IMR-90 (cell line): ENCODE data around the gene LRCOL1. TPM values are rescaled to one million over a fixed set of nuclear protein-coding genes. Genes with fewer than 3 reads are reported as not detected.

ENCODE experiments used
- ATAC-seq: fragments of 200-7000 bp; cut with Tn5 transposase; 2 replicates; pipeline ENCODE4 v1.9.1; 2020; ENCODE audit warnings: low read depth, mild to moderate bottlenecking, moderate library complexity
- BruUV-seq: library from RNA; stranded (reverse); fragments of 400-500 nt; replicated peaks from 2 replicates; lab custom pipeline; 2021; lab: Mats Ljungman, UMichigan
- CTCF ChIA-PET: fragments of 300-600 bp; formaldehyde crosslinking; extraction: SDS; loops from one replicate; lab custom pipeline; 2021; ENCODE audit warnings: antibody characterized with exemption; lab: Yijun Ruan, JAX
- POLR2A ChIA-PET: fragments of 300-600 bp; sonication (Branson Sonifier 250); formaldehyde crosslinking; loops from one replicate; lab custom pipeline; 2022; ENCODE audit warnings: antibody characterized with exemption; ENCODE audit not compliant: unreplicated experiment; lab: Charles Lee
- DNase-seq: peaks from one replicate; pipeline ENCODE4 v3.0.0; 2013
- H2AFZ ChIP-seq: replicated peaks from 2 replicates; pipeline ENCODE3; 2013; ENCODE audit warnings: low read length, mild to moderate bottlenecking; ENCODE audit not compliant: poor library complexity
- H2AK5ac ChIP-seq: 2 replicates; pipeline ENCODE4 v1.6.1; 2013; ENCODE audit warnings: low read depth, low read length, inconsistent platforms
- H2AK9ac ChIP-seq: replicated peaks from 2 replicates; pipeline ENCODE3; 2013; ENCODE audit warnings: mild to moderate bottlenecking, low read depth, low read length, moderate library complexity; ENCODE audit not compliant: poor library complexity
- H2BK120ac ChIP-seq: 2 replicates; pipeline ENCODE4 v1.6.1; 2013; ENCODE audit warnings: low read depth, low read length, inconsistent platforms
- H2BK15ac ChIP-seq: 3 replicates; pipeline ENCODE4 v1.6.1; 2013; ENCODE audit warnings: low read depth, low read length, inconsistent platforms
- H2BK20ac ChIP-seq: 2 replicates; pipeline ENCODE4 v1.6.1; 2013; ENCODE audit warnings: low read depth, mild to moderate bottlenecking, inconsistent platforms, low read length, moderate library complexity
- H2BK5ac ChIP-seq: 2 replicates; pipeline ENCODE4 v1.6.1; 2013; ENCODE audit warnings: mild to moderate bottlenecking, low read depth, low read length, inconsistent platforms; ENCODE audit not compliant: poor library complexity, severe bottlenecking
- H3K14ac ChIP-seq: replicated peaks from 2 replicates; pipeline ENCODE4 v1.6.1; 2013; ENCODE audit warnings: low read depth, low read length, inconsistent platforms
- H3K18ac ChIP-seq: 2 replicates; pipeline ENCODE4 v1.6.1; 2013; ENCODE audit warnings: low read depth, low read length, control low read depth
- H3K23ac ChIP-seq: 2 replicates; pipeline ENCODE4 v1.6.1; 2013; ENCODE audit warnings: low read depth, low read length, inconsistent platforms
- H3K27ac ChIP-seq: 2 replicates; pipeline ENCODE4 v1.5.1; 2013; ENCODE audit warnings: mild to moderate bottlenecking, control low read depth, low read length; ENCODE audit not compliant: insufficient read depth
- H3K27me3 ChIP-seq: 2 replicates; pipeline ENCODE4 v1.6.1; 2013; ENCODE audit warnings: low read length; ENCODE audit not compliant: control insufficient read depth, insufficient read depth
- H3K36me3 ChIP-seq: 2 replicates; pipeline ENCODE4 v1.6.1; 2013; ENCODE audit warnings: low read length, mixed read lengths; ENCODE audit not compliant: control insufficient read depth, insufficient read depth
- H3K4ac ChIP-seq: 2 replicates; pipeline ENCODE4 v1.6.1; 2013; ENCODE audit warnings: low read depth, low read length, inconsistent platforms
- H3K4me1 ChIP-seq: 2 replicates; pipeline ENCODE4 v1.6.1; 2013; ENCODE audit warnings: low read length, mixed read lengths; ENCODE audit not compliant: control insufficient read depth, insufficient read depth
- H3K4me2 ChIP-seq: 2 replicates; pipeline ENCODE4 v1.6.1; 2013; ENCODE audit warnings: low read depth, mild to moderate bottlenecking, control low read depth, low read length, moderate library complexity
- H3K4me3 ChIP-seq: 2 replicates; pipeline ENCODE4 v1.5.1; 2013; ENCODE audit warnings: low read depth, mild to moderate bottlenecking, control low read depth, low read length, moderate library complexity; ENCODE audit not compliant: insufficient read depth
- H3K56ac ChIP-seq: 2 replicates; pipeline ENCODE4 v1.6.1; 2013; ENCODE audit warnings: low read length, inconsistent platforms; ENCODE audit not compliant: insufficient read depth; ENCODE audit errors: extremely low read depth
- H3K79me1 ChIP-seq, 2 experiments: 2 replicates each; pipeline ENCODE4 v1.6.1; 2013; ENCODE audit warnings: low read length in 2 of 2, inconsistent platforms in 1 of 2, low read depth in 1 of 2
- H3K9ac ChIP-seq: 2 replicates; pipeline ENCODE4 v1.6.1; 2013; ENCODE audit warnings: low read depth, low read length, control low read depth
- H3K9me1 ChIP-seq: 2 replicates; pipeline ENCODE4 v1.6.1; 2013; ENCODE audit warnings: low read length, inconsistent platforms; ENCODE audit not compliant: insufficient read depth
- H3K9me3 ChIP-seq: 2 replicates; pipeline ENCODE4 v1.6.1; 2013; ENCODE audit warnings: low read length; ENCODE audit not compliant: control insufficient read depth, insufficient read depth
- H4K20me1 ChIP-seq: 2 replicates; pipeline ENCODE4 v1.6.1; 2013; ENCODE audit warnings: low read length, inconsistent platforms; ENCODE audit not compliant: insufficient read depth
- H4K5ac ChIP-seq: 2 replicates; pipeline ENCODE4 v1.6.1; 2013; ENCODE audit warnings: mild to moderate bottlenecking, low read depth, low read length, control low read depth
- H4K8ac ChIP-seq, 2 experiments: 2 replicates each; pipeline ENCODE4 v1.6.1; 2013; ENCODE audit warnings: low read depth in 2 of 2, low read length in 2 of 2, control low read depth in 1 of 2, inconsistent platforms in 1 of 2
- H4K91ac ChIP-seq: 2 replicates; pipeline ENCODE4 v1.6.1; 2013; ENCODE audit warnings: low read depth, low read length, inconsistent platforms; ENCODE audit not compliant: insufficient read depth
- BHLHE40 ChIP-seq: fragments of 150-350 bp; IDR thresholded peaks from 2 replicates; pipeline ENCODE4 v1.6.1; 2016; ENCODE audit warnings: mild to moderate bottlenecking, low read depth, low read length
- CEBPB ChIP-seq: IDR thresholded peaks from 2 replicates; pipeline ENCODE4 v1.6.1; 2012; ENCODE audit warnings: low read depth, low read length, improper control_type of control experiment
- CHD1 ChIP-seq: IDR thresholded peaks from 2 replicates; pipeline ENCODE4 v1.6.1; 2012; ENCODE audit warnings: low read depth, low read length, improper control_type of control experiment
- FOS ChIP-seq: fragments of 150-350 bp; IDR thresholded peaks from 2 replicates; pipeline ENCODE4 v1.6.1; 2016; ENCODE audit warnings: low read depth, low read length
- MAFK ChIP-seq: IDR thresholded peaks from 2 replicates; pipeline ENCODE4 v1.6.1; 2012; ENCODE audit warnings: low read depth, low read length, improper control_type of control experiment
- MAZ ChIP-seq: IDR thresholded peaks from 2 replicates; pipeline ENCODE4 v1.6.1; 2012; ENCODE audit warnings: low read depth, mild to moderate bottlenecking, low read length, improper control_type of control experiment, moderate library complexity, borderline replicate concordance
- MXI1 ChIP-seq: IDR thresholded peaks from 2 replicates; pipeline ENCODE4 v1.6.1; 2012; ENCODE audit warnings: low read depth, mild to moderate bottlenecking, low read length, moderate library complexity, borderline replicate concordance
- NFE2L2 ChIP-seq: fragments of 150-350 bp; IDR thresholded peaks from 2 replicates; pipeline ENCODE4 v1.6.1; 2016; ENCODE audit warnings: low read depth, mild to moderate bottlenecking, low read length
- POLR2A ChIP-seq: IDR thresholded peaks from 2 replicates; pipeline ENCODE4 v1.6.1; 2012; ENCODE audit warnings: mild to moderate bottlenecking, low read depth, low read length
- RAD21 ChIP-seq: IDR thresholded peaks from 2 replicates; pipeline ENCODE4 v1.6.1; 2012; ENCODE audit warnings: low read length, improper control_type of control experiment
- RCOR1 ChIP-seq: IDR thresholded peaks from 2 replicates; pipeline ENCODE4 v1.6.1; 2012; ENCODE audit warnings: mild to moderate bottlenecking, low read length, improper control_type of control experiment; ENCODE audit not compliant: insufficient replicate concordance
- RFX5 ChIP-seq: IDR thresholded peaks from 2 replicates; pipeline ENCODE4 v1.8.0; 2012; ENCODE audit warnings: low read depth, mild to moderate bottlenecking, low read length, moderate library complexity
- SMC3 ChIP-seq: fragments of 150-350 bp; IDR thresholded peaks from 2 replicates; pipeline ENCODE4 v1.6.1; 2016; ENCODE audit warnings: low read depth, mild to moderate bottlenecking, antibody characterized with exemption, low read length, moderate library complexity
- WGBS, 2 experiments: methylation state at CpG; one replicate each; pipeline versions ENCODE4 v1.1.5 to v1.1.7; 2013; ENCODE audit warnings: missing lambda C conversion rate in 2 of 2; ENCODE audit not compliant: insufficient read length in 1 of 2; ENCODE audit errors: extremely low coverage in 2 of 2; 5-methylcytosine and 5-hydroxymethylcytosine counted together
- dilution Hi-C: fragments of 300-500 bp; cut with HindIII; formaldehyde crosslinking; loops from one replicate; pipeline ENCODE4 v1.14.3; 2018; ENCODE audit warnings: low sequenced_read_pairs; ENCODE audit not compliant: unreplicated experiment
- in situ Hi-C: fragments of 300-500 bp; cut with MboI; formaldehyde crosslinking; loops from 3 replicates; pipeline ENCODE4 v1.14.3; 2019; ENCODE audit warnings: low sequenced_read_pairs, inconsistent platforms, mixed read lengths
- intact Hi-C: fragments of 100-400 bp; cut with micrococcal nuclease; formaldehyde crosslinking; loops from 2 replicates; pipeline ENCODE4 v1.10.0; 2022
- polyA plus RNA-seq, 3 experiments: library from polyadenylated mRNA; depleted of rRNA; stranded (reverse); fragments of >200 nt; gene quantifications; 2 replicates each; pipeline ENCODE4 v1.2.3, GENCODE V29; 2012; ENCODE audit warnings: low replicate concordance in 1 of 3
- total RNA-seq: library from RNA; depleted of rRNA; stranded (reverse); fragments of >200 nt; gene quantifications from 2 replicates; pipeline ENCODE4 v1.2.3, GENCODE V29; 2012
- TF ChIP-seq, protein P1 (sequence below): fragments of 150-350 bp; IDR thresholded peaks from 2 replicates; pipeline ENCODE4 v1.6.1; 2017; ENCODE audit warnings: mild to moderate bottlenecking, antibody characterized with exemption, low read length, low read depth
- TF ChIP-seq, protein P2 (sequence below): conservative IDR thresholded peaks from 2 replicates; pipeline ENCODE4 v1.5.1; 2012; ENCODE audit warnings: mild to moderate bottlenecking, low read depth, low read length, improper control_type of control experiment
- TF ChIP-seq, protein P3 (sequence below): fragments of 150-350 bp; IDR thresholded peaks from 2 replicates; pipeline ENCODE4 v1.6.1; 2016; ENCODE audit warnings: low read depth, mild to moderate bottlenecking, low read length, moderate library complexity, borderline replicate concordance

The LRCOL1 gene
- total and polyA plus RNA-seq, 2 of the 4 experiments (the other 2 are of a cell fraction), result 1.0 TPM; not detected in 1

DNA sequence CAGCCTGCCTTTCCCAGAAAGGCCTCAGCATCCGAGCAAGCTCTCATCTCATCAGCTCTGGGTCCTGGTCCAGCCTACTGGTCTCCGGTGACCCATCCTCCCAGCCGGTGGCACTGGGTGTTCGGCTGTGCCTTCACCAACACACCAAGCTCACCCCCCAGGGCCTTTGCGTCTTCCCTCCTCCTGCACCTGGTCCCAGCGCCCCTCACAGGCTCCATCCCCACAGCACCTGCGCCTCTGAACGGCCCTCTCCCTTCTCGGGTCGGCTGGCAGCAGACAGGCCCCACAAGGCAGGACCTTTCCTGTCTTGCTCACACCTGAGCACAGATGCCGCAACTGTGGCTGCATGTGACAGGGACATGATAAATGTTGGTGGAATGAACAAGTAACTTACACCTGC lies 21.3 kb upstream of the LRCOL1 start:
- Histone ChIP-seq H3K4me1 (no peaks in the 10 kb centered on the region), H3K9me1 (no peaks in the 10 kb centered on the region), H3K4ac (no peak overlapping the region), H2BK20ac (no peak overlapping the region), H3K9ac (no peak overlapping the region), H3K56ac (no peak overlapping the region), H3K9me3 (no peaks in the 10 kb centered on the region), H2BK120ac (no peak overlapping the region), H3K14ac (no peak overlapping the region), H3K79me1 (no peaks in the 10 kb centered on the region; a peak in 1 of 4 replicates), H3K27me3 (no peaks in the 10 kb centered on the region), H3K36me3 (peaks cover 34% of the 10 kb centered on the region), H2AFZ (no peak overlapping the region), H4K20me1 (no peaks in the 10 kb centered on the region; the same call in 1 of the 2 replicates), H3K18ac (no peak overlapping the region), H4K91ac (no peak overlapping the region), H2BK5ac (no peak overlapping the region), H3K27ac (no peak overlapping the region), H3K4me2 (no peak overlapping the region), H2AK5ac (no peak overlapping the region), H2AK9ac (no peak overlapping the region), H3K4me3 (no peak overlapping the region), H4K5ac (no peak overlapping the region), H4K8ac (no peak overlapping the region), H3K23ac (no peak overlapping the region), H2BK15ac (no peak overlapping the region)
- in situ Hi-C loops (no loop called here), intact Hi-C loops (no loop called here), dilution Hi-C loops (no loop called here)
- no TSS peak for BruUV-seq
- ATAC-seq (no peak), DNase-seq (no peak)
- POLR2A ChIA-PET, result no interaction called here
- no CpG with 5 or more reads among the region's 11 CpGs for WGBS, 2 experiments
- CTCF ChIA-PET, result no interaction called here
- TF ChIP-seq CHD1, result no peak
- TF ChIP-seq, protein P1, sequence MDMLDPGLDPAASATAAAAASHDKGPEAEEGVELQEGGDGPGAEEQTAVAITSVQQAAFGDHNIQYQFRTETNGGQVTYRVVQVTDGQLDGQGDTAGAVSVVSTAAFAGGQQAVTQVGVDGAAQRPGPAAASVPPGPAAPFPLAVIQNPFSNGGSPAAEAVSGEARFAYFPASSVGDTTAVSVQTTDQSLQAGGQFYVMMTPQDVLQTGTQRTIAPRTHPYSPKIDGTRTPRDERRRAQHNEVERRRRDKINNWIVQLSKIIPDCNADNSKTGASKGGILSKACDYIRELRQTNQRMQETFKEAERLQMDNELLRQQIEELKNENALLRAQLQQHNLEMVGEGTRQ, result no peak
- TF ChIP-seq MXI1, result no peak
- TF ChIP-seq RCOR1, result no peak
- TF ChIP-seq, protein P2, sequence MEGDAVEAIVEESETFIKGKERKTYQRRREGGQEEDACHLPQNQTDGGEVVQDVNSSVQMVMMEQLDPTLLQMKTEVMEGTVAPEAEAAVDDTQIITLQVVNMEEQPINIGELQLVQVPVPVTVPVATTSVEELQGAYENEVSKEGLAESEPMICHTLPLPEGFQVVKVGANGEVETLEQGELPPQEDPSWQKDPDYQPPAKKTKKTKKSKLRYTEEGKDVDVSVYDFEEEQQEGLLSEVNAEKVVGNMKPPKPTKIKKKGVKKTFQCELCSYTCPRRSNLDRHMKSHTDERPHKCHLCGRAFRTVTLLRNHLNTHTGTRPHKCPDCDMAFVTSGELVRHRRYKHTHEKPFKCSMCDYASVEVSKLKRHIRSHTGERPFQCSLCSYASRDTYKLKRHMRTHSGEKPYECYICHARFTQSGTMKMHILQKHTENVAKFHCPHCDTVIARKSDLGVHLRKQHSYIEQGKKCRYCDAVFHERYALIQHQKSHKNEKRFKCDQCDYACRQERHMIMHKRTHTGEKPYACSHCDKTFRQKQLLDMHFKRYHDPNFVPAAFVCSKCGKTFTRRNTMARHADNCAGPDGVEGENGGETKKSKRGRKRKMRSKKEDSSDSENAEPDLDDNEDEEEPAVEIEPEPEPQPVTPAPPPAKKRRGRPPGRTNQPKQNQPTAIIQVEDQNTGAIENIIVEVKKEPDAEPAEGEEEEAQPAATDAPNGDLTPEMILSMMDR, result no peak
- no peak for TF ChIP-seq BHLHE40
- no peak for TF ChIP-seq RAD21
- no peak for TF ChIP-seq POLR2A
- no peak for TF ChIP-seq FOS
- no peak for TF ChIP-seq CEBPB
- no peak for TF ChIP-seq RFX5
- TF ChIP-seq, protein P3, sequence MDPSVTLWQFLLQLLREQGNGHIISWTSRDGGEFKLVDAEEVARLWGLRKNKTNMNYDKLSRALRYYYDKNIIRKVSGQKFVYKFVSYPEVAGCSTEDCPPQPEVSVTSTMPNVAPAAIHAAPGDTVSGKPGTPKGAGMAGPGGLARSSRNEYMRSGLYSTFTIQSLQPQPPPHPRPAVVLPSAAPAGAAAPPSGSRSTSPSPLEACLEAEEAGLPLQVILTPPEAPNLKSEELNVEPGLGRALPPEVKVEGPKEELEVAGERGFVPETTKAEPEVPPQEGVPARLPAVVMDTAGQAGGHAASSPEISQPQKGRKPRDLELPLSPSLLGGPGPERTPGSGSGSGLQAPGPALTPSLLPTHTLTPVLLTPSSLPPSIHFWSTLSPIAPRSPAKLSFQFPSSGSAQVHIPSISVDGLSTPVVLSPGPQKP, result no peak
- TF ChIP-seq NFE2L2, result no peak
- no peak for TF ChIP-seq MAZ
- no peak for TF ChIP-seq SMC3
- TF ChIP-seq MAFK, result no peak
